Measurements from ENCODE around the gene SLC9C2.
"Not testable (repeated sequence)": the region's sequence is repeated elsewhere in the genome, so short reads cannot be mapped to it uniquely, and the experiment has no call there.

Gene SLC9C2

GRCh38 chr1:173520799-173521198, 82.1 kb downstream of the SLC9C2 start:
- DNase-seq, result no peak

GRCh38 chr1:173514503-173514902, 88.4 kb downstream of the SLC9C2 start:
- not testable (repeated sequence) for DNase-seq

GRCh38 chr1:173509797-173510196, 93.1 kb downstream of the SLC9C2 start:
- no peak for DNase-seq

GRCh38 chr1:173508541-173508940, 94.3 kb downstream of the SLC9C2 start:
- DNase-seq, result no peak

GRCh38 chr1:173507847-173508209, 95.0 kb downstream of the SLC9C2 start:
- no peak for DNase-seq

GRCh38 chr1:173507205-173507846, 95.5 kb downstream of the SLC9C2 start:
- no peak for DNase-seq

GRCh38 chr1:173506437-173506836, 96.4 kb downstream of the SLC9C2 start:
- no peak for DNase-seq

- no peak for DNase-seq
Observed at GRCh38 chr1:173505391-173505790, 97.5 kb downstream of the SLC9C2 start.

GRCh38 chr1:173504268-173504667, 98.6 kb downstream of the SLC9C2 start:
- no peak for DNase-seq

- DNase-seq, result no peak
Observed at GRCh38 chr1:173503391-173503790, 99.5 kb downstream of the SLC9C2 start.

GRCh38 chr1:173502104-173502503, 100.8 kb downstream of the SLC9C2 start:
- no peak for DNase-seq

GRCh38 chr1:173499729-173500128, 103.1 kb downstream of the SLC9C2 start:
- DNase-seq, result no peak

GRCh38 chr1:173496757-173497320, 106.0 kb downstream of the SLC9C2 start:
- DNase-seq, result no peak

- no peak for DNase-seq
Observed at GRCh38 chr1:173495609-173496267, 107.1 kb downstream of the SLC9C2 start.

- DNase-seq, result not testable (repeated sequence)
Observed at GRCh38 chr1:173493125-173493524, 109.7 kb downstream of the SLC9C2 start.

- DNase-seq, result no peak
Observed at GRCh38 chr1:173491508-173491907, 111.4 kb downstream of the SLC9C2 start.

GRCh38 chr1:173489929-173490328, 112.9 kb downstream of the SLC9C2 start:
- DNase-seq, result no peak

- DNase-seq, result no peak
Observed at GRCh38 chr1:173489149-173489600, 113.7 kb downstream of the SLC9C2 start.

GRCh38 chr1:173488001-173488400, 114.9 kb downstream of the SLC9C2 start:
- no peak for DNase-seq

- no peak for DNase-seq
Observed at GRCh38 chr1:173485401-173485800, 117.5 kb downstream of the SLC9C2 start.

- no peak for DNase-seq
Observed at GRCh38 chr1:173484276-173484675, 118.6 kb downstream of the SLC9C2 start.

- DNase-seq, result no peak
Observed at GRCh38 chr1:173482683-173483082, 120.2 kb downstream of the SLC9C2 start.

- no peak for DNase-seq
Observed at GRCh38 chr1:173481195-173481772, 121.6 kb downstream of the SLC9C2 start.

GRCh38 chr1:173479649-173480048, 123.2 kb downstream of the SLC9C2 start:
- no peak for DNase-seq
